ENCODE measurements around the gene LRP8. TPM values are rescaled to one million over a fixed set of nuclear protein-coding genes. Genes with fewer than 3 reads are reported as not detected.

The LRP8 gene
- total and polyA plus RNA-seq, 2 donors (not counting 3 experiments of a cell fraction or from before 2014, with no cell fraction given) = 40.9 to 62.2 TPM

- H3K4me1 ChIP-seq (ENCODE audit: control insufficient read depth, extremely low read depth, insufficient read depth, low read length) = no peaks in the 10 kb centered on the region
- H3K4me3 ChIP-seq (replicated peaks in 1 of 3; ENCODE audit: insufficient read depth in 1 of 3, low read depth in 1 of 3, low read length in 3 of 3) = no peak overlapping the region
- no peaks in the 10 kb centered on the region for H3K36me3 ChIP-seq (ENCODE audit: control insufficient read depth in 2 of 2, extremely low read depth in 1 of 2, insufficient read depth in 2 of 2, low read length in 2 of 2)
- no TSS peak for BruUV-seq (replicated peaks)
- no peaks in the 10 kb centered on the region for H3K79me2 ChIP-seq (ENCODE audit: control insufficient read depth, insufficient read depth, low read length)
- no peaks in the 10 kb centered on the region for H3K9me1 ChIP-seq (replicated peaks; ENCODE audit: control insufficient read depth, extremely low read depth, insufficient read depth, low read length)
- no peak for DNase-seq (ENCODE audit: low read depth, low spot score)
- CTCF ChIA-PET = no interaction called here
- H2AFZ ChIP-seq (ENCODE audit: low read depth, low read length) = no peak overlapping the region
- H3K9me3 ChIP-seq (replicated peaks; ENCODE audit: control insufficient read depth, insufficient read depth, low read length) = no peaks in the 10 kb centered on the region
- H3K4me2 ChIP-seq (ENCODE audit: insufficient read depth, low read length) = no peak overlapping the region
- H3K27me3 ChIP-seq (ENCODE audit: control insufficient read depth in 2 of 2, insufficient read depth in 2 of 2, low read length in 2 of 2) = peaks cover 4% of the 10 kb centered on the region in 2 experiments
- intact Hi-C loops (cut with micrococcal nuclease) (no loop called here), dilution Hi-C loops (cut with MboI; ENCODE audit: extremely low pct_ligation_motif_present, low sequenced_read_pairs) (no loop called here)
- FAIRE-seq = no peak
- H3K27ac ChIP-seq (ENCODE audit: insufficient read depth, low read depth, low read length) = no peak overlapping the region
- H3K9ac ChIP-seq (replicated peaks; ENCODE audit: extremely low read depth, insufficient read depth, low read length) = no peak overlapping the region
- TF ChIP-seq MAX (IDR thresholded peaks at IDR 0.05; ENCODE audit: insufficient read depth, insufficient read length) (no peak), FOS (IDR thresholded peaks at IDR 0.05; ENCODE audit: borderline replicate concordance, insufficient read depth, low read length) (no peak), CTCF (IDR thresholded peaks at IDR 0.05; ENCODE audit: extremely low read depth in 1 of 2, insufficient read depth in 1 of 2, low read depth in 1 of 2, low read length in 2 of 2) (no peak), MYC (IDR thresholded peaks at IDR 0.05; ENCODE audit: low read depth, low read length) (no peak), EZH2 (IDR thresholded peaks at IDR 0.05; ENCODE audit: borderline replicate concordance, low read depth, low read length, severe bottlenecking) (no peak), POLR2AphosphoS5 (IDR thresholded peaks at IDR 0.05; ENCODE audit: insufficient read depth, low read depth, low read length) (no peak), POLR2A (IDR thresholded peaks at IDR 0.05; ENCODE audit: low read depth, low read length) (no peak), JUN (IDR thresholded peaks at IDR 0.05; ENCODE audit: borderline replicate concordance, insufficient read depth, insufficient read length, low read depth) (no peak), GATA2 (IDR thresholded peaks at IDR 0.05; ENCODE audit: insufficient read depth, insufficient read length, low read depth, low read length) (no peak)
- no peaks in the 10 kb centered on the region for H4K20me1 ChIP-seq (replicated peaks; ENCODE audit: control insufficient read depth, extremely low read depth, insufficient read depth, low read length)
- POLR2A ChIA-PET = no interaction called here
Measured at GRCh38 chr1:53350853-53351767, 23.2 kb upstream of the LRP8 start.
